Breast epithelium (tissue), 3 donors: Measurements from ENCODE around the gene NRIP3.

Experiments
- POLR2A ChIP-seq: fragments of 450-650 bp; IDR thresholded peaks from one replicate; pipeline ENCODE4 v1.6.1; 2016; ENCODE audit warnings: antibody characterized with exemption, mild to moderate bottlenecking, moderate library complexity
- POLR2AphosphoS5 ChIP-seq, 3 donors: sonication (generic); formaldehyde crosslinking; IDR thresholded peaks; one replicate each; pipeline ENCODE4 v1.6.1; 2017; ENCODE audit warnings: antibody characterized with exemption in 3 of 3
- TF ChIP-seq, protein P1 (sequence below), 3 donors: fragments of 450-650 bp; IDR thresholded peaks; one replicate each; pipeline ENCODE4 v1.5.1; 2016 to 2017; ENCODE audit warnings: antibody characterized with exemption in 3 of 3, mild to moderate bottlenecking in 3 of 3, moderate library complexity in 3 of 3

DNA sequence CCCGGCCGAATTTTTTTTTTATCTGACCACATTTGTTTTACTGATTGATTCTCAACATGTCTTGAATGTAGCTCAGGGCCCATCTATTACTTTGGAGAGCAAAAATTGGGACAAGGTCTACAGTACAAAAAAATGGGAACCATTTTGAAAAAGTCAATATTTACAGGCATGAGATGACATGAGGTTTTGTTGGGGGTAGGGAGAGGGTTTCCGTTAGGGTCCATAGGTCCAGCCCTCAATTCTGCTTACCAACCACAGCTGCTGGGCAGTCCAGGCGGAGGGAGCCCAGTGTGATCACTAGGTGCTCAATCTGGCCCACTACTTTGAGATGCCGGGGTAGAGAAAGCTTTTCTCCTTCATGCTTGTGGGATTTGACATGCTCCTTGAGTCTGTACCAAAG lies 18.3 kb downstream of the NRIP3 start:
- TF ChIP-seq, protein P1, sequence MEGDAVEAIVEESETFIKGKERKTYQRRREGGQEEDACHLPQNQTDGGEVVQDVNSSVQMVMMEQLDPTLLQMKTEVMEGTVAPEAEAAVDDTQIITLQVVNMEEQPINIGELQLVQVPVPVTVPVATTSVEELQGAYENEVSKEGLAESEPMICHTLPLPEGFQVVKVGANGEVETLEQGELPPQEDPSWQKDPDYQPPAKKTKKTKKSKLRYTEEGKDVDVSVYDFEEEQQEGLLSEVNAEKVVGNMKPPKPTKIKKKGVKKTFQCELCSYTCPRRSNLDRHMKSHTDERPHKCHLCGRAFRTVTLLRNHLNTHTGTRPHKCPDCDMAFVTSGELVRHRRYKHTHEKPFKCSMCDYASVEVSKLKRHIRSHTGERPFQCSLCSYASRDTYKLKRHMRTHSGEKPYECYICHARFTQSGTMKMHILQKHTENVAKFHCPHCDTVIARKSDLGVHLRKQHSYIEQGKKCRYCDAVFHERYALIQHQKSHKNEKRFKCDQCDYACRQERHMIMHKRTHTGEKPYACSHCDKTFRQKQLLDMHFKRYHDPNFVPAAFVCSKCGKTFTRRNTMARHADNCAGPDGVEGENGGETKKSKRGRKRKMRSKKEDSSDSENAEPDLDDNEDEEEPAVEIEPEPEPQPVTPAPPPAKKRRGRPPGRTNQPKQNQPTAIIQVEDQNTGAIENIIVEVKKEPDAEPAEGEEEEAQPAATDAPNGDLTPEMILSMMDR (IDR thresholded peaks at IDR 0.05), result no peak
- TF ChIP-seq POLR2A (no peak), POLR2AphosphoS5 (IDR thresholded peaks at IDR 0.05) (no peak)
